CD14-positive monocyte (primary cell): ENCODE data around the gene FAM114A2. TPM values are rescaled to one million over a fixed set of nuclear protein-coding genes. Genes with fewer than 3 reads are reported as not detected.

Experiments
- DNase-seq, 3 donors: peaks; one replicate each; pipeline ENCODE4 v3.0.0-alpha.2; 2011 to 2022
- H2AFZ ChIP-seq: 2 replicates; pipeline ENCODE4 v1.6.0; 2012; ENCODE audit warnings: mild to moderate bottlenecking, low read depth, low read length, inconsistent platforms; ENCODE audit not compliant: insufficient read depth, poor library complexity, severe bottlenecking
- H3K27ac ChIP-seq, 2 donors: 1 replicate in 1 of 2; 2 replicates in 1 of 2; pipeline ENCODE4 v1.5.1; 2012 to 2013; ENCODE audit warnings: low read length in 2 of 2, control low read depth in 1 of 2, inconsistent platforms in 1 of 2, low read depth in 1 of 2, mild to moderate bottlenecking in 1 of 2
- H3K27me3 ChIP-seq, 2 donors: one replicate each; pipeline versions ENCODE4 v1.6.0 to v1.6.1; 2011 to 2013; ENCODE audit warnings: low read length in 2 of 2; ENCODE audit not compliant: control insufficient read depth in 2 of 2, insufficient read depth in 2 of 2
- H3K36me3 ChIP-seq, 2 donors: replicated peaks in 1 of 2; 1 replicate in 1 of 2; 2 replicates in 1 of 2; pipeline versions ENCODE4 v1.5.1 to v1.6.1; 2012 to 2013; ENCODE audit warnings: low read length in 2 of 2, control low read depth in 1 of 2, inconsistent platforms in 1 of 2, mild to moderate bottlenecking in 1 of 2; ENCODE audit not compliant: insufficient read depth in 2 of 2, control insufficient read depth in 1 of 2
- H3K4me1 ChIP-seq, 2 donors: 1 replicate in 1 of 2; 2 replicates in 1 of 2; pipeline versions ENCODE4 v1.5.1 to v1.6.1; 2012 to 2013; ENCODE audit warnings: low read length in 2 of 2, control low read depth in 1 of 2, inconsistent platforms in 1 of 2, mild to moderate bottlenecking in 1 of 2, moderate library complexity in 1 of 2; ENCODE audit not compliant: insufficient read depth in 2 of 2, control insufficient read depth in 1 of 2
- H3K4me2 ChIP-seq: replicated peaks from 2 replicates; pipeline ENCODE3; 2012; ENCODE audit warnings: low read length, moderate library complexity, mild to moderate bottlenecking; ENCODE audit not compliant: poor library complexity, severe bottlenecking; ENCODE audit errors: extremely low read depth
- H3K4me3 ChIP-seq, 3 experiments: fragments of 200-600 bp in 1 of 3; sonication (generic) in 1 of 3; replicated peaks in 1 of 3; 1 replicate in 2 of 3; 2 replicates in 1 of 3; pipeline ENCODE4 v1.5.1; 2011 to 2013; ENCODE audit warnings: low read length in 3 of 3, mild to moderate bottlenecking in 3 of 3, control low read depth in 2 of 3, low read depth in 2 of 3, inconsistent platforms in 1 of 3, moderate library complexity in 1 of 3
- H3K79me2 ChIP-seq: 2 replicates; pipeline ENCODE4 v1.6.0; 2012; ENCODE audit warnings: mild to moderate bottlenecking, control low read depth, inconsistent platforms, low read length, moderate library complexity; ENCODE audit not compliant: insufficient read depth
- H3K9ac ChIP-seq: 2 replicates; pipeline ENCODE4 v1.6.0; 2017; ENCODE audit warnings: low read length, mild to moderate bottlenecking; ENCODE audit not compliant: insufficient read depth, poor library complexity, severe bottlenecking
- H3K9me3 ChIP-seq, 2 donors: replicated peaks in 1 of 2; 1 replicate in 1 of 2; 2 replicates in 1 of 2; pipeline versions ENCODE4 v1.5.1 to v1.6.1; 2012 to 2013; ENCODE audit warnings: low read length in 2 of 2, control low read depth in 1 of 2; ENCODE audit not compliant: control insufficient read depth in 1 of 2, insufficient read depth in 1 of 2
- H4K20me1 ChIP-seq: 2 replicates; pipeline ENCODE4 v1.6.0; 2012; ENCODE audit warnings: mild to moderate bottlenecking, low read length, control low read depth, moderate library complexity; ENCODE audit not compliant: insufficient read depth
- H3K27ac Mint-ChIP-seq, 7 donors: one replicate each; pipeline ENCODE4 v1.8.0; 2020; ENCODE audit warnings: mild to moderate bottlenecking in 7 of 7, mixed read lengths in 7 of 7, moderate library complexity in 6 of 7, inconsistent platforms in 2 of 7
- H3K27me3 Mint-ChIP-seq, 3 donors: one replicate each; pipeline ENCODE4 v1.8.0; 2021 to 2022; ENCODE audit warnings: low read depth in 3 of 3, mild to moderate bottlenecking in 3 of 3, mixed read lengths in 3 of 3, moderate library complexity in 3 of 3, inconsistent platforms in 1 of 3
- H3K36me3 Mint-ChIP-seq, 2 donors: one replicate each; pipeline ENCODE4 v1.8.0; 2020; ENCODE audit warnings: mixed read lengths in 2 of 2, inconsistent platforms in 1 of 2, mild to moderate bottlenecking in 1 of 2
- H3K4me1 Mint-ChIP-seq: one replicate; pipeline ENCODE4 v1.8.0; 2020; ENCODE audit warnings: mild to moderate bottlenecking, mixed read lengths
- H3K4me3 Mint-ChIP-seq, 2 donors: one replicate each; pipeline ENCODE4 v1.8.0; 2020; ENCODE audit warnings: mild to moderate bottlenecking in 2 of 2, mixed read lengths in 2 of 2, moderate library complexity in 1 of 2
- H3K9me3 Mint-ChIP-seq, 7 donors: one replicate each; pipeline ENCODE4 v1.8.0; 2020 to 2022; ENCODE audit warnings: mixed read lengths in 7 of 7, mild to moderate bottlenecking in 6 of 7, moderate library complexity in 6 of 7, inconsistent platforms in 2 of 7
- WGBS: methylation state at CpG from one replicate; pipeline ENCODE4 v1.1.5; 2013; ENCODE audit warnings: missing lambda C conversion rate; ENCODE audit not compliant: insufficient coverage; 5-methylcytosine and 5-hydroxymethylcytosine counted together
- intact Hi-C, 2 donors: fragments of 100-400 bp; cut with micrococcal nuclease; formaldehyde crosslinking; loops; one replicate each; pipeline versions ENCODE4 v1.15.0 to v1.15.1; 2023
- polyA plus RNA-seq, 3 donors: library from polyadenylated mRNA; depleted of rRNA in 1 of 3; unstranded in 2 of 3; stranded (reverse) in 1 of 3; fragments of 300-500 nt in 2 of 3; fragments of >200 nt in 1 of 3; fragmentation: Illumina TruSeq in 2 of 3; gene quantifications; 1 replicate in 2 of 3; 2 replicates in 1 of 3; pipeline ENCODE4 v1.2.3, GENCODE V29; 2012 to 2021
- TF ChIP-seq, protein P1 (sequence below): fragments of 200-600 bp; IDR thresholded peaks from one replicate; pipeline ENCODE4 v1.8.0; 2022; ENCODE audit warnings: antibody characterized with exemption, mild to moderate bottlenecking

Gene FAM114A2
- polyA plus RNA-seq, 3 donors, result 6.7 to 18.4 (median 15.6) TPM

DNA sequence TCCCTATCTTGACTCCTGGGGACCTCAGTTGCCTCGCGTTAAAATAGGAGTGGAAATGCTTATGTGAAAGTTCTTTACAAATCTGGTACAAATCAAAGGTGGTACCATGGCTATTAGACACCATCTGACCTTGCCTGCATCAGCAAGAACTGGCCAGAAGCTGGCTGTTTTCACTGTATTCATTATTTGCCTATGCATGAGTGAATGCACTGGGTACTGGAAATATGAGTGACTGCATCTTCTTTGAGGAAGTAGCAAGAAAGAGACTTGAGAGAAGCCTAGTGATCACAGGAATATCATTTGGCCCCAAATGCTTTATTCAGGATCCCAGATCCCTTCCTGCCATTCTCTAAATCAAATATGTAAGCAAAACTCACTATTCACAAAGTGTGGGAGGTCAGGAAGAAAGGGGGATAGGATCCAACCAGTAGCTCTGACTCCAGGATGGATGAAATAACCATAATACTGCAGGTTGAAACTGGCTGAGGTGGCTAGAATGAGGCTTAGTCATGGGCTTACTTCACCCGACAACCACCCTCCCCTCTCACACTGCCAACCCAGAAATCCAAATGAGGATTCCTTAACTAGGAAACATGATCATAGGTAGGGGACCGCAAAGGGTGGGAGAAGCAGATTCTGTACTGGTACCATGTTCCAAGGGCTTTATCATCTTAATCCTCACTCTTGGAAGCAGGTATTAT is 56.7 kb downstream of the FAM114A2 start:
- intact Hi-C loops, result no loop called here
- no peak for DNase-seq
- H4K20me1 ChIP-seq, result no peaks in the 10 kb centered on the region
- H3K27me3 ChIP-seq, result no peaks in the 10 kb centered on the region
- TF ChIP-seq, protein P1, sequence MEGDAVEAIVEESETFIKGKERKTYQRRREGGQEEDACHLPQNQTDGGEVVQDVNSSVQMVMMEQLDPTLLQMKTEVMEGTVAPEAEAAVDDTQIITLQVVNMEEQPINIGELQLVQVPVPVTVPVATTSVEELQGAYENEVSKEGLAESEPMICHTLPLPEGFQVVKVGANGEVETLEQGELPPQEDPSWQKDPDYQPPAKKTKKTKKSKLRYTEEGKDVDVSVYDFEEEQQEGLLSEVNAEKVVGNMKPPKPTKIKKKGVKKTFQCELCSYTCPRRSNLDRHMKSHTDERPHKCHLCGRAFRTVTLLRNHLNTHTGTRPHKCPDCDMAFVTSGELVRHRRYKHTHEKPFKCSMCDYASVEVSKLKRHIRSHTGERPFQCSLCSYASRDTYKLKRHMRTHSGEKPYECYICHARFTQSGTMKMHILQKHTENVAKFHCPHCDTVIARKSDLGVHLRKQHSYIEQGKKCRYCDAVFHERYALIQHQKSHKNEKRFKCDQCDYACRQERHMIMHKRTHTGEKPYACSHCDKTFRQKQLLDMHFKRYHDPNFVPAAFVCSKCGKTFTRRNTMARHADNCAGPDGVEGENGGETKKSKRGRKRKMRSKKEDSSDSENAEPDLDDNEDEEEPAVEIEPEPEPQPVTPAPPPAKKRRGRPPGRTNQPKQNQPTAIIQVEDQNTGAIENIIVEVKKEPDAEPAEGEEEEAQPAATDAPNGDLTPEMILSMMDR, result no peak
- no peaks in the 10 kb centered on the region for H3K9me3 ChIP-seq
- H2AFZ ChIP-seq, result no peak overlapping the region
- H3K4me3 ChIP-seq, result no peak overlapping the region
- H3K79me2 ChIP-seq, result no peaks in the 10 kb centered on the region
- no peak overlapping the region for H3K9ac ChIP-seq
- Mint-ChIP-seq H3K4me3 (no peak overlapping the region), H3K27ac (no peak overlapping the region), H3K9me3 (no peaks in the 10 kb centered on the region), H3K4me1 (no peaks in the 10 kb centered on the region), H3K36me3 (no peaks in the 10 kb centered on the region), H3K27me3 (peaks cover 0 to 5% (median 2%) of the 10 kb centered on the region in 3 donors)
- no peaks in the 10 kb centered on the region for H3K36me3 ChIP-seq
- no peak overlapping the region for H3K27ac ChIP-seq
- no peak overlapping the region for H3K4me2 ChIP-seq
- no peaks in the 10 kb centered on the region for H3K4me1 ChIP-seq
- WGBS, result no CpG with 5 or more reads among the region's 4 CpGs

- 53% methylated on average over 2 of the region's 4 CpGs for WGBS
- no peaks in the 10 kb centered on the region for H3K4me1 Mint-ChIP-seq
Observed at GRCh38 chr5:153979028-153979783, 59.5 kb downstream of the FAM114A2 start.

More at GRCh38 chr5:153979028-153979783, 59.5 kb downstream of the FAM114A2 start:
- Histone ChIP-seq H3K36me3 (no peaks in the 10 kb centered on the region), H2AFZ (no peak overlapping the region), H3K27me3 (no peaks in the 10 kb centered on the region), H3K4me3 (no peak overlapping the region), H3K4me2 (no peak overlapping the region), H3K4me1 (no peaks in the 10 kb centered on the region), H3K27ac (no peak overlapping the region), H3K9ac (no peak overlapping the region), H3K9me3 (no peaks in the 10 kb centered on the region), H4K20me1 (no peaks in the 10 kb centered on the region), H3K79me2 (no peaks in the 10 kb centered on the region)
- intact Hi-C loops, result loop anchor here in 1 of 2 donors (10.0 kb wide), 1 partner anchor 426 kb away; no protein-coding TSS in a partner anchor
- Mint-ChIP-seq H3K4me3 (no peak overlapping the region), H3K27me3 (peaks cover 0 to 5% (median 4%) of the 10 kb centered on the region in 3 donors), H3K27ac (no peak overlapping the region), H3K36me3 (no peaks in the 10 kb centered on the region), H3K9me3 (no peaks in the 10 kb centered on the region)
- no peak for DNase-seq
- TF ChIP-seq, protein P1, result no peak
